GM18499 (cell line): ENCODE measurements around the gene ST6GALNAC2.
"Not testable (repeated sequence)": the region's sequence is repeated elsewhere in the genome, so short reads cannot be mapped to it uniquely, and the experiment has no call there.

Experiments
- ATAC-seq: cut with Tn5 transposase; IDR thresholded peaks from one replicate; pipeline ENCODE4 v1.9.1; 2021; ENCODE audit warnings: moderate number of reproducible peaks; ENCODE audit not compliant: insufficient read depth, unreplicated experiment

ST6GALNAC2 gene

GRCh38 chr17:76543482-76543825 is 42.2 kb downstream of the ST6GALNAC2 start:
- no peak for ATAC-seq

- no peak for ATAC-seq
Measured at GRCh38 chr17:76542984-76543383, 42.7 kb downstream of the ST6GALNAC2 start.

DNA sequence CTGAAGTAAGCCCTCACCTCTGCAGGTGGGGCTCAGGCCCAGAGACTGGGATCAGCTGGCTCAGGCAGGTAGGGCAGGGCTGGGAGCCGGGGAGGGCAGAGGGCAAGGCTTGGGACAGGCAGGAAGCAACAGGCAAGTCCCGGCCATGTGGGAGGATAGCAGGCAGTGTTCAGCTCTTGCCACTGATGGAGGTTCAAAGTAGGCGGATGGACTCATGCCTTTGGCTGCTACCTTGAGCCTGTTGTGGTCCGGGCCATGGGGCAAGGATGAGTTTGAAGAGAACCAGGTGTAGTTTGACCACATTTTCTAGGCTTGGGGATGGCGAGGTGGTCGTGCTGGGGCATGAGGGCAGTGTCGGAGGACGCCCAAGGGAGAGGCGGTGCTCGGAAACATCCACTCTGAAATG is 43.1 kb downstream of the ST6GALNAC2 start:
- no peak for ATAC-seq

GRCh38 chr17:76541739-76542454 is 43.8 kb downstream of the ST6GALNAC2 start:
- ATAC-seq, result no peak

- no peak for ATAC-seq
Measured at GRCh38 chr17:76540381-76541300, 45.0 kb downstream of the ST6GALNAC2 start.

- no peak for ATAC-seq
Measured at GRCh38 chr17:76539631-76540271, 45.9 kb downstream of the ST6GALNAC2 start, which contains the start of gene PRCD. Gene PRCD (plus strand): TSS chr17:76540044. CDS start chr17:76540142, 98 bp downstream.

GRCh38 chr17:76538941-76539570 is 46.6 kb downstream of the ST6GALNAC2 start:
- no peak for ATAC-seq

GRCh38 chr17:76538281-76538931 is 47.3 kb downstream of the ST6GALNAC2 start:
- ATAC-seq, result no peak

DNA sequence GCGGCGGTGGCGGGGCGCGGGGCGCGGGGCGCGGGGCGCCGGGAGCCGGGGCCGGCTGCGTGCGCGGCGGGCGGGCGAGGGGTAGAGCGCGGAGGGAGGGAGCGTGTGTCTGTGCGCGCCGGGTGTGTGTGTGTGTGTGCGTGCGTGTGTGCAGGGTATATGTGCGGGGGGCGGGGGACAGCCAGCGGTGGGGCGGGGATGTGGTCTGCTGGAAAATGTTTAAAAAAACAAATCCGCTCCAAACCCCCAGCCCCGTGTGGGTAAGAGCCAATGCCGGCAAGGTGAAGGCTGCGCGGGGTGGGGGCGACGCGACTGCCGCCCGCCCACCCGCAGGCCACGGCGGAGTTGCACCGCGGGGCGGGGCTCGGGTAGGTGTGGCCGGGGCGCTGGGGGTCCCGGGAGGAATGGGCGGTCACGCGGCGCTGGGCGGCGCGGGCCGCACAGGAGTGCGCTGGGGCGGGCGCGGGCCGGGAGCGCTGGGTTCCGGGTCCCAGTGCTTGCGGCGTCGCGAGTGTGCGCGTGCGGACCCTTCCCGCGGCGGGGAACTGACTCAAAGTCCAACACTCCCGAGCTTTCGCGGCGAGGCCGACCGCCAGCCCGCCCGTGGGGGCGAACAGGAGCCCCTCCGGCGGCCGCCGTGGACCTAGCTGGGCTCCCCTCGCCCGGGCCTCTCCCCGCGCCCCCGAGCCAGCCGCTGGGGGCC is 47.9 kb downstream of the ST6GALNAC2 start, which contains the start of gene CYGB:
TSS of gene CYGB (minus strand) at position 132 of the 703 bp plus-strand sequence. CDS start 167 bp downstream, outside the sequence.
- ATAC-seq, result no peak

DNA sequence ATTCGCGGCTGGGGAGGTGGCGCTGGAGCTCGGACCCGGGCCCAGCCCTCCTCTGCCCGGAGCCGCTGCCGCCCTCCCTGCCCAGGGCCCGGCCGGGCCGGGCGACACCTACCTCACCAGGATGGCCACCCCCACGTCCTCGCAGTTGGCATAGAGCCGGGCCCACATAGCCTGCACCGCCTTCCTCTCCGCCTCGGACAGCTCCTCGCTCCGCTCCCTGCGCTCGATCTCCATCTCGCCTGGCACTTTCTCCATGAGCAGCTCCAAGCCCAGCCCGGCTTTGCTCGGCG is 48.4 kb downstream of the ST6GALNAC2 start:
- ATAC-seq, result no peak

DNA sequence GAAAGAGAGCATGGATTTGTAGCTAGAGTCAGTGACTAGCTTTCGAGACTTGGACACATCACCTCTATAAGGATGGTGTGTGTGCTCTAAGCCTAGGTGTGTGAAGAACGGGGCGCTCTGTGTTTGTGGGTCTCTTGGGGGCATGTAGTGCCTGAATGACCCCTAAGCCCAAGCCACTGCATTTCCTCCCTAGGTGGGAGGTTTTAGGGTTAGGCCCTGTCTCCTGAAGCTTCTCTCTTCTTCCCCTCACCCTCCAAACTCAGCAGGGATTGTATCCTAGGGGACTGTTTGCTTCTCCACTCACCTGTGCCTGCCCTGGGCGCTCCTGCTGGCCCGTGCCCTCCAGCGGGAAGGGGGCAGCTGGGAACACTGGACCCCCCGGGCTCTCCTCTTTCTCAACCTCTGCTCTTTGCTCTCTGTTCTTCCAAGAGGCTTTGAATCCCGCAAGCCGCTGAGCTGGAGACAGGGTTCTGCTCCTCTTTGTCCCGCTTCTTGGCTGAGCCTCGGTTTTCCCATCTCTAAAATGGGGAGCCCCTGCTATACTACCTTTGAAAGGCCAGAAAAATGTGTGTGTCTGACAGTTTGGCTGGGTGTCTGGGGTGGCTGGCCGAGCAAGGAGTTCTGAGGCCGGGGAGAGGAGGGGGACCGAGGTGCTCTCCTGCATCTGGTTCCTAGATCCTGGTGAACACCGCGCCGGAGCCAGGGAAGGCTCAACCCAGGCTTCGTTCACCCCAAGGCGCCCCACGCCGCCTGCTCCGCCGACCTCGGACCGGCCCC is 49.0 kb downstream of the ST6GALNAC2 start:
- ATAC-seq, result no peak

DNA sequence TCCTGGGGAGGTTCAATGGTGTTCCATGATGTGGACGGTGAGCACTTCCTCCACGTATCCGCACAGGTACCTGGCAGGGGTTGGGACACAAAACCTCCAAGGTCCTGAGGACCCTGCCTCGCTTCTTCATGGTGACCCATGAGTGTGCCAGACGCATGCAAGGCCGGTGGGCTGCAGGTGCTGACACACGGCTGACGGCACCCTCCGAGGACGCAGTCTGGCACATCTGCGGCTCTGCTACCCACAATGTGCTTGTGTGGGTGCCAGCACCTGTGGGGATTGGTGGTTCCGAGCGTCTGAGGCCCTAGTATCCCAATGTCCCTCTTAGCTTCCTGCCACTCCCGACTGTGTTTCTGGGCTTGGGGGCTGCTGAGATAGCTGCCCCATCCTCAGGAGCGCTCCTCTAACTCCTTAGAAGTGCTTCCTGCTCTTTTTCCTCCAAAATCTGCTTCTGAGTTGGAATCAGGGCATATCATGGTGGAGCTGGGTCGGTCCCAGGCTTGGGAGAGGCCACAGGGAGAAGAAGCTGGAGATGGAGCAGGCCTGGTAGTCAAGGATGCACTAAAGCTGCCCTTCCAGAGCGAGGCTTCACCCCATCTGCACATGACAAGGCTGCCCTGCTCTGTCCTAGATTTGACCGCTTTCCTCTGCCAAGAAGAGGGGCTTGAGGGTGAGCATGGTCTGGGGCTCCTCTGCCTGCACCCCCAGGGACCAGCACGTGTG is 49.7 kb downstream of the ST6GALNAC2 start:
- ATAC-seq, result no peak

DNA sequence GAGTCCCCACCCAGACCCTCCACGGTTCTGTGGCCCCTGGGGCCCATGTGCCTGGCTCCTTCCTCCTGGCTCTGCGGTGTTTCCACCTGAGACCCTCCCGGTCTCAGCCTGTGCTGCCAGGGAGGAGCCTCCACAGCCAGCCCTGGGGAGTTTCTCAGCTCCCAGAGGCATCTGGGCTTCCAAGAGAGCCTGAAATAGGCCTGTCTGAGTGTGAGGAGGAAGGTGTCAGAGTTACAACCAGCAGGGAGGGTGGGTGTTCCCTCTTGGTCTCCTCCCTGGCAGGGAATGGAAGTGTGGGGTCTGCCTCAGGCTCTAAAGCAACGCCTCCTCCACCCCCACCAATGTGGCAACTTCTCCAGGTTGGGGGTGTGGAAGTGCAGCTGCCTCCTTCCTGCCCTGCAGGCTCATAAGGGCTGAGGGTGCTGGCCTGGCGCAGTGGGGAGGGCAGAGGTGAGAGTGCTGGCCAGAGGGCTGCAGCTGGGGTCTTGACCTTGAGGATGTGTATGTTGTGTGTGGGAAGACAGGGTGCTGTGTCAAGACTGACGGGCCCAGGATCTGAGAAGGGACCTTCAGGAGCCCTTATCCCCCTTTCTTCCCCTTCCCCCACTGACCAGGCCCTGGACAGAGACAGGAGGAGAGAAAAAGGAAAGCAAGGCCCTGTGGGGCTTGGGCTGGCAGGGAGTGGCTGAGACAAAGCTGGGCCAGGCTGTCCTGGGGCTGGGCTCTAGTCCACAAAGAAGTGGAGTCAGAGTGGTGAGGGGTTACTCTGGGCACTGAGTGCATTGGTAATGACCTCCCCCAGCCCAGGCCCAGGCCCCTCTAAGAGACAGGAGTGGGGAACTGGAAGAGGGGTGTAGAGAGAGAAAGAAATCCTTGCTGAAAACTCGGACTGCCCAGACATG is 50.6 kb downstream of the ST6GALNAC2 start:
- ATAC-seq, result no peak

- not testable (repeated sequence) for ATAC-seq
Measured at GRCh38 chr17:76533640-76534359, 51.9 kb downstream of the ST6GALNAC2 start.

- ATAC-seq, result no peak
Measured at GRCh38 chr17:76532072-76532651, 53.5 kb downstream of the ST6GALNAC2 start.

GRCh38 chr17:76531486-76532038 is 54.1 kb downstream of the ST6GALNAC2 start:
- ATAC-seq, result no peak
